Measurements from ENCODE around the gene ITGB7. TPM values are rescaled to one million over a fixed set of nuclear protein-coding genes. Genes with fewer than 3 reads are reported as not detected.

The ITGB7 gene
- total RNA-seq, 1 donor from 2014 or later = 1.3 TPM

DNA sequence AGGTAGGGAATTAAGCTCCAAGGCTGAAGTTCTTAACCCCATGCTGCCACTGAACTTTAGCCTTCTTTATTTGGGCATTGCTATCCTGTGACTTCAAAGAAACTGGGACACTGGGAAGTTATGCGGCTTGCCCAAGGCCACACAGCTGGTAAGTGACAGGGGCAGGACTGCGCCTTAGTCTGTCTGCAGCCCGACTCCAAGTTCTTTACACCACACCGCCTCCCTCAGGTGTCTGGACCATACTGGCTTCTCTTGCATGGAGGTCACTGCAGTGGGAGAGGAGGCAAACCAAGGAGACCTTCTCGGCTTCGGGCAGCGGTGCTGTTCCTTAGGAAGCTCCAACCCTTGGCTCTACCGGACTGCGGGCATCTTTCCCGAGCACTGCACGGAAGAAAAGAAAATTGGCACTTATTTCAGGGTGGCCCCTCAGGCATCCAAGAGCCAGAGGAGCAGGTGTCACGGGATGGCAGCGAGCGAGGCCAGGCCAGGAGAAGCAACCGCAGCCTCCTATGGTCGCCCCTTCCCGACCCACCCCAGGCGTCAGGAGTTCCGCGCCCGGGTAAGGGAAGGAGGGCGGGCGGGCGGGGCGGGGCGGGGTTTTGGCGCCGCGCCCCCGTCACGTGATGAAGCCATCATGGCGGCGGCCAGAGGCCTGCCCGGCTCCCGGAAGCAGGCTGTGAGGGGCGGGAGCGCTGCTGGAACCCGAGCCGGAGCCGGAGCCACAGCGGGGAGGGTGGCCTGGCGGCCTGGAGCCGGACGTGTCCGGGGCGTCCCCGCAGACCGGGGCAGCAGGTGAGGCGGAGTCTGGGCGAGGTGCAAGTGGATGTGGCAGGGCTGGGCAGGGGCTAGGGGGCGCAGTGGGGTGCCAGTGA is 44.7 kb upstream of the ITGB7 start:
- FAIRE-seq = no peak
- peak overlapping the region; percentile 90 for H3K9ac ChIP-seq (ENCODE audit: low read length)
- H3K79me2 ChIP-seq (ENCODE audit: insufficient read depth, low read length) = peaks cover 28% of the 10 kb centered on the region
- peak overlapping the region; percentile 48 for H3K27ac Mint-ChIP-seq (ENCODE audit: unreplicated experiment)
- no peaks in the 10 kb centered on the region for H3K9me3 ChIP-seq (ENCODE audit: insufficient read depth, low read depth, low read length)
- no peaks in the 10 kb centered on the region for H3K9me3 Mint-ChIP-seq (ENCODE audit: unreplicated experiment)
- H3K27me3 ChIP-seq (ENCODE audit: insufficient read depth, low read length) = no peaks in the 10 kb centered on the region
- peak overlapping the region; percentile 74 for H3K27ac ChIP-seq (ENCODE audit: low read depth, low read length)
- H3K36me3 ChIP-seq (ENCODE audit: insufficient read depth, low read length) = peaks cover 3% of the 10 kb centered on the region
- H4K20me1 ChIP-seq (ENCODE audit: insufficient read depth, low read length) = no peaks in the 10 kb centered on the region
- H3K36me3 Mint-ChIP-seq (ENCODE audit: low read depth, unreplicated experiment) = peaks cover 5% of the 10 kb centered on the region
- H3K4me3 ChIP-seq (ENCODE audit: insufficient read depth, low read depth, low read length) = peak overlapping the region; percentile 87
- DNase-seq (ENCODE audit: low read depth) = peak; percentile 44
- TF ChIP-seq, protein P1, sequence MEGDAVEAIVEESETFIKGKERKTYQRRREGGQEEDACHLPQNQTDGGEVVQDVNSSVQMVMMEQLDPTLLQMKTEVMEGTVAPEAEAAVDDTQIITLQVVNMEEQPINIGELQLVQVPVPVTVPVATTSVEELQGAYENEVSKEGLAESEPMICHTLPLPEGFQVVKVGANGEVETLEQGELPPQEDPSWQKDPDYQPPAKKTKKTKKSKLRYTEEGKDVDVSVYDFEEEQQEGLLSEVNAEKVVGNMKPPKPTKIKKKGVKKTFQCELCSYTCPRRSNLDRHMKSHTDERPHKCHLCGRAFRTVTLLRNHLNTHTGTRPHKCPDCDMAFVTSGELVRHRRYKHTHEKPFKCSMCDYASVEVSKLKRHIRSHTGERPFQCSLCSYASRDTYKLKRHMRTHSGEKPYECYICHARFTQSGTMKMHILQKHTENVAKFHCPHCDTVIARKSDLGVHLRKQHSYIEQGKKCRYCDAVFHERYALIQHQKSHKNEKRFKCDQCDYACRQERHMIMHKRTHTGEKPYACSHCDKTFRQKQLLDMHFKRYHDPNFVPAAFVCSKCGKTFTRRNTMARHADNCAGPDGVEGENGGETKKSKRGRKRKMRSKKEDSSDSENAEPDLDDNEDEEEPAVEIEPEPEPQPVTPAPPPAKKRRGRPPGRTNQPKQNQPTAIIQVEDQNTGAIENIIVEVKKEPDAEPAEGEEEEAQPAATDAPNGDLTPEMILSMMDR (IDR thresholded peaks at IDR 0.05; ENCODE audit: insufficient read depth, low read depth, low read length) = peak; percentile 7
- no peak for TF ChIP-seq EZH2 (IDR thresholded peaks at IDR 0.05; ENCODE audit: insufficient read depth, low read length)
- H2AFZ ChIP-seq (ENCODE audit: low read depth, low read length) = peak overlapping the region; percentile 99
- peaks cover 10% of the 10 kb centered on the region for H3K4me1 Mint-ChIP-seq (ENCODE audit: low read depth, unreplicated experiment)
- H3K4me3 Mint-ChIP-seq (ENCODE audit: unreplicated experiment) = peak overlapping the region; percentile 97
- H3K4me1 ChIP-seq (ENCODE audit: insufficient read depth, low read length) = peaks cover 11% of the 10 kb centered on the region
- H3K27me3 Mint-ChIP-seq (ENCODE audit: low read depth, unreplicated experiment) = no peaks in the 10 kb centered on the region
- H3K4me2 ChIP-seq (ENCODE audit: low read length) = peak overlapping the region; percentile 99

DNA sequence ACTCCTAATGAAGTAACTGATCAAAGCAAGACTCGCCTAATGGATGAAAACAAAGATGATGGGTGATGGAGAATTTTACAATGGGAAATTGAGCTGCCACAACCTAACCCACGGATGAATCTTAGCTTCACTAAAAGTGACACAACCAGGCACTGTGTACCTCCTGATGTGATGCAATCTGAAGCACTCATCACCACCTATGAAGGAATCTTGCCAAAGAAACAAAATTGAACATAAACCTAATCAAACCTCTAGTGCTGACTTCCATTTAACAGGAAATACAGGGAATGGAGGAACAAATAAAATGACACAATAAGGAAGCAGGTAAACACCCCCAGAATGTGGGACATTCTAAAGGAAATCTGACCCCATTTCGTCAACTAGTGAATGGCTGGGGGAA is 38.2 kb upstream of the ITGB7 start:
- no peaks in the 10 kb centered on the region for H3K36me3 ChIP-seq (ENCODE audit: insufficient read depth, low read length)
- H3K9ac ChIP-seq (ENCODE audit: low read length) = no peak overlapping the region
- H3K4me3 Mint-ChIP-seq (ENCODE audit: unreplicated experiment) = no peak overlapping the region
- DNase-seq (ENCODE audit: low read depth) = no peak
- no peaks in the 10 kb centered on the region for H3K36me3 Mint-ChIP-seq (ENCODE audit: low read depth, unreplicated experiment)
- no peaks in the 10 kb centered on the region for H3K9me3 ChIP-seq (ENCODE audit: insufficient read depth, low read depth, low read length)
- FAIRE-seq = no peak
- no peak overlapping the region for H3K4me3 ChIP-seq (ENCODE audit: insufficient read depth, low read depth, low read length)
- H3K79me2 ChIP-seq (ENCODE audit: insufficient read depth, low read length) = no peaks in the 10 kb centered on the region
- H3K9me3 Mint-ChIP-seq (ENCODE audit: unreplicated experiment) = no peaks in the 10 kb centered on the region
- no peak overlapping the region for H3K4me2 ChIP-seq (ENCODE audit: low read length)
- H2AFZ ChIP-seq (ENCODE audit: low read depth, low read length) = no peak overlapping the region
- no peaks in the 10 kb centered on the region for H4K20me1 ChIP-seq (ENCODE audit: insufficient read depth, low read length)
- no peaks in the 10 kb centered on the region for H3K4me1 ChIP-seq (ENCODE audit: insufficient read depth, low read length)
- H3K27ac Mint-ChIP-seq (ENCODE audit: unreplicated experiment) = no peak overlapping the region
- H3K27ac ChIP-seq (ENCODE audit: low read depth, low read length) = no peak overlapping the region
- peaks cover 24% of the 10 kb centered on the region for H3K27me3 Mint-ChIP-seq (ENCODE audit: low read depth, unreplicated experiment)
- H3K27me3 ChIP-seq (ENCODE audit: insufficient read depth, low read length) = peaks cover 21% of the 10 kb centered on the region
- TF ChIP-seq, protein P1 (IDR thresholded peaks at IDR 0.05; ENCODE audit: insufficient read depth, low read depth, low read length) = no peak
- no peak for TF ChIP-seq EZH2 (IDR thresholded peaks at IDR 0.05; ENCODE audit: insufficient read depth, low read length)
- peaks cover 2% of the 10 kb centered on the region for H3K4me1 Mint-ChIP-seq (ENCODE audit: low read depth, unreplicated experiment)

DNA sequence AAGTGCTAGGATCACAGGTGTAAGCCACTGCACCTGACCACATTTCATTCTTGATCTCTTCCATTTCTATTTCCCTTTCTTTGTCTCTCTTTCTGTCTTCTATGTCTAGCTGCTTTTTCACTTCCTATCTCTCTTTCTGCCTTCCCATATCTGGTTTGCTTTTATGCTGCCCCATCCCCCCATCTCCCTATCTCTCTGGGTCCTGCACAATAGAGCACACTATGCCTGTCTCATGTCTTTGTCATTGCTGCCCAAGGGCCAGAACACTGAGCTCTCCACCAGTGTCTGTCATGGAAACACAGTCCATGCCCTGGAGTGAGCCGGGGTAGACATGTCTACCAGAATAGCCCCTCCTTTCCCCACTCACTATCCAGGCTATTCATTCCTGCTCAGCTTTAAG is 37.3 kb upstream of the ITGB7 start:
- FAIRE-seq = no peak
- H3K27me3 Mint-ChIP-seq (ENCODE audit: low read depth, unreplicated experiment) = peaks cover 29% of the 10 kb centered on the region
- no peak overlapping the region for H3K27ac Mint-ChIP-seq (ENCODE audit: unreplicated experiment)
- Histone ChIP-seq H4K20me1 (ENCODE audit: insufficient read depth, low read length) (no peaks in the 10 kb centered on the region), H2AFZ (ENCODE audit: low read depth, low read length) (no peak overlapping the region), H3K4me3 (ENCODE audit: insufficient read depth, low read depth, low read length) (no peak overlapping the region), H3K27me3 (ENCODE audit: insufficient read depth, low read length) (peaks cover 21% of the 10 kb centered on the region), H3K79me2 (ENCODE audit: insufficient read depth, low read length) (no peaks in the 10 kb centered on the region), H3K4me2 (ENCODE audit: low read length) (no peak overlapping the region), H3K9me3 (ENCODE audit: insufficient read depth, low read depth, low read length) (no peaks in the 10 kb centered on the region), H3K9ac (ENCODE audit: low read length) (no peak overlapping the region), H3K36me3 (ENCODE audit: insufficient read depth, low read length) (no peaks in the 10 kb centered on the region), H3K27ac (ENCODE audit: low read depth, low read length) (no peak overlapping the region), H3K4me1 (ENCODE audit: insufficient read depth, low read length) (no peaks in the 10 kb centered on the region)
- no peak overlapping the region for H3K4me3 Mint-ChIP-seq (ENCODE audit: unreplicated experiment)
- no peaks in the 10 kb centered on the region for H3K36me3 Mint-ChIP-seq (ENCODE audit: low read depth, unreplicated experiment)
- TF ChIP-seq, protein P1 (IDR thresholded peaks at IDR 0.05; ENCODE audit: insufficient read depth, low read depth, low read length) = no peak
- TF ChIP-seq EZH2 (IDR thresholded peaks at IDR 0.05; ENCODE audit: insufficient read depth, low read length) = no peak
- no peaks in the 10 kb centered on the region for H3K9me3 Mint-ChIP-seq (ENCODE audit: unreplicated experiment)
- no peak for DNase-seq (ENCODE audit: low read depth)
- H3K4me1 Mint-ChIP-seq (ENCODE audit: low read depth, unreplicated experiment) = peaks cover 2% of the 10 kb centered on the region

Data from astrocyte (in vitro differentiated cells and primary cell).